NCI-H2196 treated with DMSO at 0.1 percent for 48 hours (cell line): ENCODE data around the gene GRAMD1A.
"Not testable (repeated sequence)": the region's sequence is repeated elsewhere in the genome, so short reads cannot be mapped to it uniquely, and the experiment has no call there.

Experiments used
- DNase-seq: peaks from one replicate; lab custom pipeline; 2025; ENCODE audit not compliant: unreplicated experiment; lab: John Stamatoyannopoulos, UW

GRAMD1A gene

DNA sequence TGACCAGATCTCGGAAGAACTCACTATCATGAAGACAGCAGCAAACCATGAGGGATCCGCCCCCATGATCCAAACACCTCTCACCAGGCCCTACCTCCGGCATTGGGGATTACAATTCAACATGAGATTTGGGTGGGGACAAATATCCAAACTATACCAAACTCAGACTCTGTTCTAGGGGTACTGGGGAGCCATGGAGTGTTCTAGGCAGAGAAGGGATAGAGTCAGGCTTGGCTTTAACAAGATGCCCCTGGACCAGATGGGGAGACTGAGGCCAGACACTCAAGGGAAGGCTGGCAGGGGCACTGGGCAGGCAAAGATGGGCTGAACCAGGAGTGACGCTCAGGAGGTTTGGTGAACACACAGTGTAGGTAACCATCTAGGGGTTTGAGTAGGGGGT lies 18.3 kb downstream of the GRAMD1A start:
- no peak for DNase-seq

DNA sequence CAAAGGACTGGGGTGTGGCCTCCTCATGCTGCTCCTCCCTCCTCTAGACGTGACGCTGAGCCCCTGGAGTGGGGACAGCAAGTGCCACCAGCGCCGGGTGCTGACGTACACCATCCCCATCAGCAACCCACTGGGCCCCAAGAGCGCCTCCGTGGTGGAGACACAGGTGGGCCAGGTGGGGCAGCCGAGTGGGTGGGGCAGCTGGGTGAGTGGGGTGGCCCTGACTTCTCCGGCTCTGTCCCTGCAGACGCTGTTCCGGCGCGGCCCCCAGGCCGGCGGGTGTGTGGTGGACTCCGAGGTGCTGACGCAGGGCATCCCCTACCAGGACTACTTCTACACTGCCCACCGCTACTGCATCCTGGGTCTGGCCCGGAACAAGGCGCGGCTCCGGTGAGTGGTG lies 19.0 kb downstream of the GRAMD1A start:
- no peak for DNase-seq

GRCh38 chr19:35021016-35021415 lies 20.9 kb downstream of the GRAMD1A start:
- DNase-seq = no peak

DNA sequence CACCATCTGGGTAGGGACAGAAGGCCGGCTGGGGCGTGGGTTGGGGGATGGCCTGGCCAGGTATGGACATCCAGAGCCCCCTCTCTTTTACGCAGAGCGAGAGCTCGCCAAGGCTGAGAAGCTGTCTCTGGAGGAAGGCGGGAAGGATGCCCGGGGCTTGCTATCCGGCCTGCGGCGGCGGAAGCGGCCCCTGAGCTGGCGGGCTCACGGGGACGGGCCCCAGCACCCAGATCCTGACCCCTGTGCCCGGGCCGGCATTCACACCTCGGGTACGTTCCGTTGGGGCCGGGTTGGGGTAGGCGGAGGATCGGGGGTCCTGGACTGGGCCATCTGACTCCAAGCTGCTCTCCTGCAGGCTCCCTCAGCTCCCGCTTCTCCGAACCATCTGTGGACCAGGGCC lies 21.5 kb downstream of the GRAMD1A start:
- no peak for DNase-seq

GRCh38 chr19:35022460-35022859 lies 22.3 kb downstream of the GRAMD1A start:
- no peak for DNase-seq

DNA sequence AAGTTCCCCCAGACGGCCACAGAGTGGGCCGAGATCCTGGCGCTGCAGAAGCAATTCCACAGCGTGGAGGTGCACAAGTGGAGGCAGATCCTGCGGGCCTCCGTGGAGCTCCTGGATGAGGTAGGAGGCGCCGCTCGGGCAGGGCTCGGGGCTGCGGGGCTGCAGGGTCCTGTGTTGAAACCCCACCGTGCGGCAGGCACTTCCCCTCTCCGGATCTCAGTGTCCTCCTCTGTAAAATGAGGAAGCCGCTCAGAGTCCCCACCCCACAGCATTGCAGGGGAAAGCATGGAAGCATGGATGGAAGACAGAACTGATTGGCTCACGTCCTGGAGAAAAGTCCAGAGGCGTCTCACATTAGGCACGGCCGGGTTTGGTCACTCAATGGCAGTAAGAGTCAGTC lies 23.3 kb downstream of the GRAMD1A start:
- no peak for DNase-seq

GRCh38 chr19:35024095-35024494 lies 24.0 kb downstream of the GRAMD1A start:
- DNase-seq = no peak

DNA sequence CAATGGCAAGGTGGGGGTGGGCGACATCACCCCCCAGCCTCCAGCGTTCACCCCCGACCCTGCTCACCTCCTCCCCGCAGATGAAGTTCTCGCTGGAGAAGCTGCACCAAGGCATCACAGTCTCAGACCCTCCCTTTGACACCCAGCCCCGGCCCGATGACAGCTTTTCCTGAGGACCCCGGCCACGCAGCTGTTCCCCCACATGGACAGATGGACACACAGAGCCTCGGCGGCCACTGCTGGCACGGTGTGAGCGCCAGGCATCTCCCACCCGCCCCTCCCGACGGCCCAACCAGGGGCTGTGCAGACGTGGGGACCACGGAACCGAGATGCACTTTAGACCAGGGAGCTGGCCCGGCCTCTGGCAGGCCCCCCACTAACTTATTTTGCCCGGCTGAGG lies 25.8 kb downstream of the GRAMD1A start:
- DNase-seq = no peak

GRCh38 chr19:35026418-35026817 lies 26.3 kb downstream of the GRAMD1A start:
- no peak for DNase-seq

DNA sequence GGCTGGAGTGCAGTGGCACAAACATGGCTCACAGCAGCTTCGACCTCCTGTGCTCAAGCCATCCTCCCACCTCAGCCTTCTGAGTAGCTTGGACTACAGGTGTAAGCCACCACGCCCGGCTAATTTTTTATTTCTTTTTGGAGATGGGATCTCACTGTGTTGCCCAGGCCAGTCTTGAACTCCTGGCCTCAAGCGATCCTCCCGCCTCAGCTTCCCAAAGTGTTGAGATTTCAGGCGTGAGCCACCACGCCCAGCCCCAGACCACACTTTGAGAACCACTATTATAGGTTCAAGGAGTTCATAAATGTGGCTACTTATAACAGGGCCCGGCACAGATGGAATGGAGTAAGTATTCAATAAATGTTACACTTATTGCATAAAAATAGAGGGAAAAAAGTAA lies 26.9 kb downstream of the GRAMD1A start:
- DNase-seq = no peak

DNA sequence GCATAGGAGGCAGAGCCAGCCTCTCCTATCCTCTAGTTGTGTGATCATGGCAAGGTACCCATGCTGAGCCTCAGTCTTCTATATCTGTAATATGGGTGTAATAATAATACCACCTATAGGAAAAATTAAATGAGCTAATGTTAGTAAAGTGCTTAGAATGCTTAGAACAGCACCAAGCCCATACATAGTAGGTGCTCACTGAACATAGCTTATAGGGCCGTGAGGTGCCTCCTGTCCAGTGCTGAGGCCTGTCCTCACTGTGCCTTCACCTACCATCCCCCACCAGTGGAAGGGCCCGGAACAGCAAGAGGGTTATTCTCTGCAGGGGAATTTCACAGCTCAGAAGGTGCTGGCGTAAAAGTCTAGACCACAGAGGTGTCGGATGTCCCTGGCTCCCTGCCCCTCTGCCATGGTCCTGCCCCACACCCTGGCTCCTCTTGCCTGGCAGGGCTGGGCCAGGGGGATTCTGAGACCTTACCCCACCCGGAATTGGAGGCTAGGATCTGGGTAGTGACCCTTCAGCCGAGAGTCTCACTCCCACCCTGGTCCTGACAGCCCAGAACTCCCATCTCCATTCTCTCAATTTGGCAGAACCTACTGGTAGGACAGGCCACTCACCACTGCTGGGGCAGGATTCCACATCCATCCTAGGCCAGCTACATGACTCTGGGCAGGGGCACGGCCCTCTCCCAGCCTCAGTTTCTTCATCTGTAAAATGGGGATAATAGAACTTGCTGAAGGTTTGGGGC lies 27.9 kb downstream of the GRAMD1A start:
- no peak for DNase-seq

DNA sequence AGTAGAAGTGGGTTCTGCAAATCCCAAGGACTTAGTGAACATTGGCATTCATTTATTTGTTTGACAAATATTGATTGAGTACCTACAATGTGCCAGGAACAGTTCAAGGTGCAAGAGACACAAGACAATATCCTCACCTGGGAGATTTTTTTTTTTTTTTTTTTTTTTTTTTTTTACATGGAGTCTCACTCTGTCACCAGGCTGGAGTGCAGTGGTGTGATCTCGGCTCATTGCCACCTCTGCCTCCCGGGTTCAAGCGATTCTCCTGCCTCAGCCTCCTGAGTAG lies 28.4 kb downstream of the GRAMD1A start:
- not testable (repeated sequence) for DNase-seq

DNA sequence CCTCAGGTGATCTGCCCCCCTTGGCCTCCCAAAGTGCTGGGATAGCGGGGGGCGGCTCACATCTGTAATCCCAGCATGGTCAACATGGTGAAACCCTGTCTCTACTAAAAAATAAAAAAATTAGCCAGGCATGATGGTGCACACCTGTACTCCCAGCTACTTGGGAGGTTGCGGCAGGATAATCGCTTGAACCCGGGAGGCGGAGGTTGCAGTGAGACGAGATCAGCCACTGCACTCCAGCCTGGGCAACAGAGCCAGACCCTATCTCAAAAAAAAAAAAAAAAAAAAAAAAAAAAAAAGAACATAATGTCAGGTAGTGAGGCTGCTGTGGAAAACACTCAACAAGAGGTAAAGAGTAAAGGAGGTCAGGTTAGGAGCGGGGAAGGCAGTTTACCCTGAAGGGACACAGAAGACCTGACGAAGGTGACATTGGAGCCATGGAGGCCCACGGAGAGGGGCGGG lies 29.2 kb downstream of the GRAMD1A start:
- not testable (repeated sequence) for DNase-seq

GRCh38 chr19:35029737-35030256 lies 29.7 kb downstream of the GRAMD1A start:
- no peak for DNase-seq

DNA sequence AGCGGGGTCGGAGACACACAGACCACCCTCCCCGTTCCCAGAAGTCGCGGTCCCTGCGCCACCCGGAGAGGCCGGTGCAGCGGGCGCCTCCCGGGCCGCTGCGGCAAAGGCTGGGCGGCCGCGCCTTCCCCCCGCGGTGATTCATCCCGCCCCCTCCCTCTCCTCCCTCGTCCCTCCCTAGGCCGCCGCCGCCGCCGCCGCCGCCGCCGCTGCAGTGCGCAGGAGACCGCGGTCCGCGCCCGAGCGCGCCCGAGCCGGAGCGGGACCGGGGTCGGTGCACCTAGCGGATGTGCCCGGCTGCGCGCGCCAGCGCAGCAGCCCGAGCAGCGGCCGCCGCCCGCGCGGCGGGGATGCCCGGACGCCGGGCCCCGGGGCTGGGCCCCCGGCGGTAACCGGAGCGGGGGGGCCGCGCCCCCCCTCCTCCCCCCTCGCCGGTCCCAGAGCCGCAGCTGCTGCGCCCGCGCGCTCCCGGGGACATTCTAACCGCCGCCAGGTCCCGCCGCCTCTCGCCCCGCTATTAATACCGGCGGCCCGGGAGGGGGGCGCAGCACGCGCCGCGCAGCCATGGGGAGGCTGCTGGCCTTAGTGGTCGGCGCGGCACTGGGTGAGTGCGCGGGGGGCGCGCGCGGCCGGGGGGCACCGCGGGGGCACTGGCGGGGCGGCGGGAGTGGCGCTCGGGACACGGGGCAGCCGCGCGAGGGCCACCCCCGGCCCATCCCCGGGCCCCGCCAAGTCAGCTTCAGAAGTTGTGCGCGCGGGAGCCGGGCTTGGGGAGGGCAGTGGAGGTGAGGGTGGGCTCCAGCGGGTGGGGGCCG lies 30.3 kb downstream of the GRAMD1A start, which contains the start of gene SCN1B:
TSS of gene SCN1B (plus strand) at position 214 of the 815 bp plus-strand sequence. CDS start at position 565, 351 bp downstream.
- no peak for DNase-seq

GRCh38 chr19:35031072-35031881 lies 31.2 kb downstream of the GRAMD1A start:
- no peak for DNase-seq

- DNase-seq = no peak
Observed at GRCh38 chr19:35032356-35032865, 32.3 kb downstream of the GRAMD1A start.

DNA sequence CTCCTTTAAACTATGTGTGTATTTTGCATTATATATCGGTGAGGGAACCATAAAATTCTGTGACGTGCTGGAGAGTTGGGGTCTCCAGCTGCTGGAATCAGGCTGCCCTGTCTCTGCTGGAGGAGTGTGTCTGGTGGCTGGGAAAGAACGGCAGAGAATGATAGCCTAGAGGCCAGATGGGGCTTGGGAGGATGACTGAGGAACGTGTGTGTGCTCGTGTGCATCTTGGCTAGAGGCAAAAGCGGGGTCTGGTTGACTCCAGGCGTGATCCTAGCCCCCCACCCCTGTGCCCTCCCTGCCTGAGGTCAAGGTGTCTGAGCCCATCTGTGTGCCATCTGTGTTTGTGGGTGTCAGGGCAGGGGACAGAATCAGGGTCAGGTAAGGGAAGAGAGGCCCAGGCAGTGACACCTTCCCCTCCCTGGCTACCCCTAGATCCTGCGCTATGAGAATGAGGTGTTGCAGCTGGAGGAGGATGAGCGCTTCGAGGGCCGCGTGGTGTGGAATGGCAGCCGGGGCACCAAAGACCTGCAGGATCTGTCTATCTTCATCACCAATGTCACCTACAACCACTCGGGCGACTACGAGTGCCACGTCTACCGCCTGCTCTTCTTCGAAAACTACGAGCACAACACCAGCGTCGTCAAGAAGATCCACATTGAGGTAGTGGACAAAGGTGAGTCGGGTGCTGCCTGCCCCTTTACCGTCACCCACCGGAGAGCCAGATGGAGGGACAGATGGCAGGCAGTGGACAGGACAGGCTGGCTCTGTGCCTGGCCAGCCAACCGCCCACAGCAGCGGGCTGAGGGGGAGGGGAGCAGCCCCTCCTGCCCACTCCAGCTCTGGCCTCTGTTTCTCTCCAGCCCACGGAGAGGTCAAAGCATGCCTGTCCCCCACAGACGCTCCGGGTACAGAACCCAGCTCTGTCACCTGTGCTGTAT lies 33.2 kb downstream of the GRAMD1A start:
- DNase-seq = no peak

DNA sequence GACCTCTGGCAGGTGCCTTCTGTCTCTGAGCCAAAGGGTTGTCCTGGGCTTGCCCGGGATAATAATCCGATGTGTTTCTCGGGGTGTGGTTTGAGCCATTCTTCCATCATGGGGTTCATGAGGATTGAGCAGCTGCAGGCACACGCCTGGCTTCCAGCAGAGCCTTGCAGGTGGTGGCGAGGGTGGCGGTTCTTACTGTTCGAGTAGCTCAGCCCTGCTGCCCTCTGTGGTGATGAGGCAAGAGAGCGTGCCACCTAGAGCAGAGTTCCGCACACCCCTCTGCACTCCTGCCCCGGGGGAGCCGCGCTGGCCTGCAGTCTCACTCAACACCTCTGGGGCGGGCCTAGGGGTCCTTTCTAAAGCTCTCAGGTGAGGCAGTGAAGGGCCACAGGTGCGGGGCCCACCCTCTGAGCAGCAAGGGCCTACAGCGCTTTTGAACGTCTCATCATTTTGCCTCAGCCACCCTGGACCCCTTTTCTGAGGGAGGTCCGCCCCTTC lies 33.9 kb downstream of the GRAMD1A start:
- no peak for DNase-seq
